Stimulated activated CD4-positive, alpha-beta T cell treated with anti-CD3 and anti-CD28 coated beads, TNF-alpha, amount 100 ng/mL, for 24 hours (primary cell): ENCODE measurements around the gene PHETA2.

Experiments
- DNase-seq, 3 experiments: peaks; one replicate each; pipeline ENCODE4 v3.0.0-alpha.2; 2020; ENCODE audit warnings: low read depth in 3 of 3

Gene PHETA2, protein sequence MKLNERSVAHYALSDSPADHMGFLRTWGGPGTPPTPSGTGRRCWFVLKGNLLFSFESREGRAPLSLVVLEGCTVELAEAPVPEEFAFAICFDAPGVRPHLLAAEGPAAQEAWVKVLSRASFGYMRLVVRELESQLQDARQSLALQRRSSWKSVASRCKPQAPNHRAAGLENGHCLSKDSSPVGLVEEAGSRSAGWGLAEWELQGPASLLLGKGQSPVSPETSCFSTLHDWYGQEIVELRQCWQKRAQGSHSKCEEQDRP

DNA sequence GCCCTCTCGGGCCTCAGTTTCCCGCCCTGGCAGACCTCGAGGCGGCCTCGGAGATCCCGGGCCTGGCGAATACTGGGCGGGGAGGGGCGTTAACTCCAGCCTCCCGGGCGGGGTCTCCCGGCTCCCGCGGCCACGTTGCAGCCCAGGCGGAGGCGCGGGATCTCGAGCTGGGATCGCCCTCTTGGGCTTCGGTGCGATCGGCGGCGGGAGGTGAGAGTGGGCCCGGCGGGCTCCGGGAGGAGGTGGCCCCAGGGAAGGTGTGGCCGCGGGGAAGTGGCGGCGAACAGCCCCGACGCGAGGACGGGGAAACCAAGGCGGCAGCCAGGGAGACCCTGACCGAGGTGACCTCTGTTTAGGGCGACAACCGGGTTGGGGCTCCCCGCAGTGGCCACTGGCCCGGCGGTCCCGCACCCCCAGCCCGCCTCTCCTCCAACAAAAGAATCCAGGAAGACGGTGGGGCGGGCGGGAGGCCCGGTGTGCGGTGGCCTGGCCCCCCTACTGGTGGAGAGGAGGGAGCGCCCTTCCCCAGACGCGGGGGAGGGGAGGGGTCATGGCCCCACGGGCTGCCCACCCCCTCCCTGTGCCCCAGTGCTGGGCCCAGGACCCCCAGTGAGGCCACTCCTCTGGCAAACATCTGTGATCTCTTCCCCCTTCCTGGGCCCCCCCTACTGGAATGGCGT is at the start of gene PHETA2:
Gene PHETA2, plus strand, starts transcription at position 117 of the 680 bp plus-strand sequence. CDS start 3,046 bp downstream, outside the sequence.
- DNase-seq = peak in 2 of 3 experiments; percentile 18 to 40

DNA sequence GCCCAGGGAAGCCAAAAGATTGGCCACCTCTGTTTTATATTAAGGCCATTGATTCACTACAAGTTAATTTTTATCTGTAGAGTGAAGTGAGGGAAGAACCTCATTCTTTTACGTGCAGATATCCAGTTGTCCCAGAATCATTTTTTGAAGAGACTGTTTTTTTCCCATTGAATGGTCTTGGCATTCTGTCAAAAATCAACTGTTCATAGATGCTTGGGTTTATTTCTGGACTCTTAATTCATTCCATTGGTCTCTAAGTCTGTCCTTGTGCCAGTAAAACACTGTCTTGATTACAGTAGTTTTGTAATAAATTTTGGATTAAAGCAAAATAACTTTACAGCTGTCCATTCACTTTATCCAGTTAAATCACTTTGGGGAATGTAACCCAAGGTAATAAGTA is 48.6 kb upstream of the PHETA2 start:
- no peak for DNase-seq

- DNase-seq = no peak
These were observed 47.3 kb upstream of the PHETA2 start for GRCh38 chr22:42026705-42027104.

GRCh38 chr22:42033263-42034181 is 40.5 kb upstream of the PHETA2 start:
- DNase-seq = no peak

GRCh38 chr22:42035256-42035655 is 38.8 kb upstream of the PHETA2 start:
- DNase-seq = no peak

GRCh38 chr22:42039271-42039670 is 34.8 kb upstream of the PHETA2 start:
- DNase-seq = no peak

GRCh38 chr22:42041784-42042183 is 32.3 kb upstream of the PHETA2 start:
- DNase-seq = no peak

DNA sequence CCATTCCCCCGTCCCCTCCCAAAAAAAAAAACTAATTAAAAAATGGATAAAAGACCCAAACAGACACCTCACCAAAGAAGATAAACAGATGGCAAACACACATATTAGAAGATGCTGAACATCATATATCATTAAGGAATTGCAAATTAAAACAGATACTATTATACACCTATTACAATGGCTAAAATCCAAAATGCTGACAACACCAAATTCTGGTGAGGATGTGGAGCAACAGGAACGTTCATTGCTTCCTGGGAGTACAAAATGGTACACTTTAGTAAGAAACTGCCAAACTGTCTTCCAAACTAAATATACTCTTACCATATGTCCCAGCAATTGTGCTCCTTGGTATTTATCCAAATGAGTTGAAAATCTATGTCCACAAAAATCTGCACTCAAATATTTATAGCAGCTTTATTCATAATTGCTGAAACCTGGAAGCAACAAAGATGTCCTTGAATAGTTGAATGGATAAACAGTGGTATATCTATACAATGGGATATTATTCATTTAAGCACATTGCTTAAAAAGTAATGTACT is 23.3 kb upstream of the PHETA2 start:
- no peak for DNase-seq

GRCh38 chr22:42052765-42053164 is 21.3 kb upstream of the PHETA2 start:
- DNase-seq = no peak

DNA sequence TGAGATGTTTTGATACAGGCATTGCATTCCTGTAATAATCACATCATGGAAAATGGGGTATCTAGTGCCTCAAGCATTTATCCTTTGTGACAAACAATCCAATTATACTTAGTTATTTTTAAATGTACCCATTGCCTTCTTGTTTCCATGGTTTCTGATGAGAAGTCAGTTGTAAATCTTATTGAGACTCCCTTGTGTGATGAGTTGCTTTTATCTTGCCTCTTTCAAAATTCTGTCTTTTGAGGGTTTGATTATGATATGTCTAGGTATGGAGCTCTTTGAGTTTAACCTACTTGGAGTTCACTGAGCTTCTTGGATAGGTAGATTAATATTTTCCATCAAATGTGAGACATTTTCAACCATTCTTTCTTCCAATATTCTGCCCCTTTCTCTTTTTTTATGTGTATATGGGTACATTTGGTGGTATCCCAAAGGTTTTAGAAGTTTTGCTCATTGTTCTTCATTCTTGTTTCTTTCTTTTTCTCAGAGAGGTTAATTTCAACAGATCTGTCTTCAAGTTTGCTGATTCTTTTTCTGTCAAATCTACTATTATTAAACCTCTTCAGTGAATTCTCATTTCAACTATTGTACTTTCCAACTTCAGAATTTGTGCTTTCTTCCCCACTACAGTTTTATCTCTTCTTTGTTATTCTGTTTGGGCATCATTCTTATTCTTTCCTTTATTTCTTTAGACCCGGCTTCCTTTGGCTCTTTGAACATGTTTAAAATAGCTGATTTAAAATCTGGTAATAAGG is 17.1 kb upstream of the PHETA2 start:
- DNase-seq = no peak

GRCh38 chr22:42060489-42060888 is 13.6 kb upstream of the PHETA2 start:
- DNase-seq = no peak

- DNase-seq = no peak
These were observed 13.0 kb upstream of the PHETA2 start for GRCh38 chr22:42061041-42061440.

DNA sequence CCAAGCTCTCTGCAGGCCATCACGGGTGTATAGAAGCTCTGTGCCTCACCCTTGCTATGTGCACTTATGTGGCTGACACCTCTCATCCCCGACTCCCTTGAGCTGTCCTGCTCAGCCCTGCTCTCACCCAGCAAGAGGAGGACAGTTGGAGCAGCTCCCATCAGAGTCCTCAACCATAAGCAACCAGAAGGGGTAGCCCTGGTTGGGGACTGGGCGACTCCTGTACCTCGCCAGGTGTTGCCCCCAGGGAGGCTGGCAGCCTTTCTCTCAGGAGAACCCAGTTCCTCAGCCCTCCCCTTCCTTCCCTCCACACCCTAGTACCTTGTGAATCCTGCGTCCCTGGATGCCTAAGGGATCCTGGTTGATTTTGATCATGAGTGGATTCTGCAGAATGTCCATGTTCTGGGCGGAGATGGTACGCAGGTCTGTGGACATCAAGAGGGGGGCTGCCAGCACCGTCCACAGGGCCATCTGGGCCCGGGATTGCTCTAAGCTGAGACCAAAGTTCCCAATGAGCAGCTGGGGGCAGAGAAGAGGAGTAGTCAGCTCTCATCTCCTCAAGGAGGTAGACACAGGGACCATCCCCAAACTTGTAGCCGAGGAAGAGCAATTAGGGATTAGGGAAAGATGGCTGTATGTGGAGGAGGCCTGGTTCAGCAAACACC is 11.4 kb upstream of the PHETA2 start:
- no peak for DNase-seq

GRCh38 chr22:42064629-42065028 is 9.4 kb upstream of the PHETA2 start:
- no peak for DNase-seq

- DNase-seq = no peak
These were observed 8.5 kb upstream of the PHETA2 start for GRCh38 chr22:42065438-42066125.

DNA sequence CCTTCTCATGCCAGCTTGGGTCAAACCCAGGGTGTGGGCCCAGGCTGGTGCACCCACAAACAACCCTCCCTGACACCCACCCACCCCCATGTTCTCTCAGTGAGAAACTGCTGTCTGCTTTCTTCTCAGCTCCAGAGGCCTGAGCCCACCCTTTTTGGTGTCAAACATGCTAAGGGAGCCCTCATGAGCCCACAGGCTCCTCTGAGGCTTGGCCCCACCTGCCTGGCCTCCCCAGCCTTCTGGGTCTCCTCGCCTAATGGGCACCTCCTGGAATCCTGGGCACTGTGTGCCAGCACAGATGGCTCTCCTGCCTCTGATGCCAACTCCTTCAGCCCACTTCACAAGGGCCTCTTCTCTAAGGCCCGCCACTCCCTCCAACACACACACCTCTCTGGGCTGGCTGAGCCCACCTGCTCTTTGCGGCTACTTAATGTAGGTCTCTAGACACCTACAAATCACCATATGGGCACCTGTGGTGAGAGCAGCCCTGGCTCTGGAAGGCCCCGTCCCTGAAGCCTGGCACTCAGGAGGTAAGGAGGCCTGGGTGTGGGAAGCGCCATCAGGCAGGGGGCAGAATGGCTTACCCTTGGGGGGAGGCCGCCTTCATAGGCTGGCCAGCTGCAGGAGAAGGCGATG is 7.8 kb upstream of the PHETA2 start:
- DNase-seq = no peak

GRCh38 chr22:42066937-42067336 is 7.1 kb upstream of the PHETA2 start:
- no peak for DNase-seq

DNA sequence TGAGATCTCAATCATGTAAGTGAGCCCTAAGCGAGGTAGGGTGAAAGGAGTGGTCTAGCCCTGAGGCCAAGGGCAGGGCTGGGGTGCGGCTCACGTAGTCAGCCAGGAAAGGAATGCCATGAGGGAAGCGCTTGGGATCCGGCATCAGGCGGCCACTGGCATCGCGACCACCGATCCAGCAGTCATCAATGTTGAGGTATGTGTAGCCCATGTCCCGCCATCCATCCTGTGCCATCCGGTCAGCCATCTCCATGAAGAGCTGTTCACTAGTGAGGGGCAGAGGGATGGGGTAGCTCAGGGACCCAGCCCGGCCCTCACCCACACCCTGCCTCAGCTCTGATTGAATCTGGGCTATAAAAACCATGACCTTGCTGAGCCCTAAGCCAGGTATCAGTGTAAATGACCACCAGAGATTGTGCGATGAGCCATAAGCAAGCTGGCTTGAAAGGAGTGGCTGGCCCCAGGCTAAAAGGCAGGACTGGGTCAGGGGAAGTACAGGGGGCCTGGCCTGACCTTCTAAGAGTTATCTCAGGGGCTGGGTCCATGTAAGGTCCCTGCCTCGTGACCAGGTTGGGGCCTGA is 6.3 kb upstream of the PHETA2 start:
- no peak for DNase-seq

GRCh38 chr22:42068291-42068690 is 5.8 kb upstream of the PHETA2 start:
- DNase-seq = no peak
